ENCODE data around the gene PIK3C2G. TPM values are rescaled to one million over a fixed set of nuclear protein-coding genes. Genes with fewer than 3 reads are reported as not detected.

The PIK3C2G gene
- total RNA-seq, 1 experiment from 2014 or later: not detected

DNA sequence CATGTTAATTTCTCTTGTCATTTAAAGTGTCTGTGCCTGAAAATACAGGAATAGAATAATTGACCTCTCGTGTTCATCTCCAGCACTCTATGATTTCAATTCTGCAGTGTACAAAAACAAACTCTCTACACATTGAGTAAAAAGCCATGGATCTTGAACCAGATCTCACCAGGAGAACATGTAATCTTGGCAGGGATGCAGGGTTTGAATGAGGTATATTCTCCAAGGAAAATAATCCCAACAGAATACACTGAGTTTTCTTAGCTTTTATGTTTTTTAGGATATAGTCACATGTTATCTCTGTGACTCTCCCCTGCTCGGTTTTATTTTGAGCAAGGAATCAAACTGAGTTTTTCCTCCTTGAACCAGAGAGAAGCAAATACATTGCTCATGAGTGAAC, 224.7 kb downstream of the PIK3C2G start (continued):
- TF ChIP-seq, protein P1, sequence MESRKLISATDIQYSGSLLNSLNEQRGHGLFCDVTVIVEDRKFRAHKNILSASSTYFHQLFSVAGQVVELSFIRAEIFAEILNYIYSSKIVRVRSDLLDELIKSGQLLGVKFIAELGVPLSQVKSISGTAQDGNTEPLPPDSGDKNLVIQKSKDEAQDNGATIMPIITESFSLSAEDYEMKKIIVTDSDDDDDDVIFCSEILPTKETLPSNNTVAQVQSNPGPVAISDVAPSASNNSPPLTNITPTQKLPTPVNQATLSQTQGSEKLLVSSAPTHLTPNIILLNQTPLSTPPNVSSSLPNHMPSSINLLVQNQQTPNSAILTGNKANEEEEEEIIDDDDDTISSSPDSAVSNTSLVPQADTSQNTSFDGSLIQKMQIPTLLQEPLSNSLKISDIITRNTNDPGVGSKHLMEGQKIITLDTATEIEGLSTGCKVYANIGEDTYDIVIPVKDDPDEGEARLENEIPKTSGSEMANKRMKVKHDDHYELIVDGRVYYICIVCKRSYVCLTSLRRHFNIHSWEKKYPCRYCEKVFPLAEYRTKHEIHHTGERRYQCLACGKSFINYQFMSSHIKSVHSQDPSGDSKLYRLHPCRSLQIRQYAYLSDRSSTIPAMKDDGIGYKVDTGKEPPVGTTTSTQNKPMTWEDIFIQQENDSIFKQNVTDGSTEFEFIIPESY (IDR thresholded peaks at IDR 0.05; ENCODE audit: extremely low read depth, insufficient replicate concordance, low read length): no peak
- TF ChIP-seq JUND (IDR thresholded peaks at IDR 0.05) (no peak), ELF1 (IDR thresholded peaks at IDR 0.05; ENCODE audit: borderline replicate concordance, low read depth) (no peak), POLR2AphosphoS5 (IDR thresholded peaks at IDR 0.05; ENCODE audit: low read depth, low read length) (no peak), YY1 (IDR thresholded peaks at IDR 0.05; ENCODE audit: extremely low read depth, insufficient replicate concordance, low read depth, low read length) (no peak), CEBPB (IDR thresholded peaks at IDR 0.05; ENCODE audit: low read depth) (no peak), SP1 (IDR thresholded peaks at IDR 0.05; ENCODE audit: low read depth) (no peak), CBX3 (IDR thresholded peaks at IDR 0.05; ENCODE audit: low read depth) (no peak), ZFX (IDR thresholded peaks at IDR 0.05) (no peak), SIN3A (IDR thresholded peaks at IDR 0.05; ENCODE audit: low read depth) (no peak)
- TF ChIP-seq, protein P2, sequence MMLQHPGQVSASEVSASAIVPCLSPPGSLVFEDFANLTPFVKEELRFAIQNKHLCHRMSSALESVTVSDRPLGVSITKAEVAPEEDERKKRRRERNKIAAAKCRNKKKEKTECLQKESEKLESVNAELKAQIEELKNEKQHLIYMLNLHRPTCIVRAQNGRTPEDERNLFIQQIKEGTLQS (IDR thresholded peaks at IDR 0.05): no peak
- TF ChIP-seq, protein P3, sequence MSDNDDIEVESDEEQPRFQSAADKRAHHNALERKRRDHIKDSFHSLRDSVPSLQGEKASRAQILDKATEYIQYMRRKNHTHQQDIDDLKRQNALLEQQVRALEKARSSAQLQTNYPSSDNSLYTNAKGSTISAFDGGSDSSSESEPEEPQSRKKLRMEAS (IDR thresholded peaks at IDR 0.05): no peak

DNA sequence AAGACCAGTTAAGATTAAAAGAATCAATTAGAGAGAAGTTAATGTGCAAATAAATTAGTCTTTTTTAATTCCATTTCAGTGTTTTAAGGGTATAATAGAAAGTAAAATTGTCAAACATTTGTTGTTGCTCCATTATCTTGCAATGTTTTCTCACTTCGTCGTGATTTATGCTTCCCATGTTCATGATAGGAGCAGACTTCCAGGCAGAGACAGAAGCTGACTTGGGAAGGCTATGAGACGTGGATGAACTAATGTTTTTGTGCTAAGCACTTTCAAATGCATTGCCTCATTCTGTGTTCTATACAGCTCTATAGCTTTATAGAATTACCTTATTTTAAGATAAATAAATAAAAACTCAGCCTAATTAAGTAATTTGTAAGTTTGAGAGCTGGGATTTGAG, 226.2 kb downstream of the PIK3C2G start:
- no TSS peak for BruUV-seq (replicated peaks)
- RAD21 ChIA-PET (ENCODE audit: low non-redundant PET in 1 of 2, low total read pairs in 2 of 2, uncharacterized antibody in 2 of 2, unreplicated experiment in 2 of 2): no interaction called here
- Histone ChIP-seq H3K27ac (ENCODE audit: low read depth, low read length) (no peak overlapping the region), H3K27me3 (ENCODE audit: insufficient read depth, low read length) (no peaks in the 10 kb centered on the region), H2AFZ (ENCODE audit: low read depth, low read length, poor library complexity, severe bottlenecking) (no peak overlapping the region), H3K79me2 (ENCODE audit: insufficient read depth, low read length) (no peaks in the 10 kb centered on the region), H3K9me2 (ENCODE audit: insufficient read depth) (no peaks in the 10 kb centered on the region), H3K9ac (ENCODE audit: low read length) (no peak overlapping the region), H3K4me2 (ENCODE audit: low read length) (no peak overlapping the region), H3K36me3 (ENCODE audit: control insufficient read depth in 1 of 2, insufficient read depth in 2 of 2, low read length in 2 of 2) (no peaks in the 10 kb centered on the region), H3K4me1 (ENCODE audit: control insufficient read depth in 1 of 2, insufficient read depth in 2 of 2, low read length in 2 of 2) (no peaks in the 10 kb centered on the region), H3K4me3 (replicated peaks in 1 of 2; ENCODE audit: low read depth in 1 of 2, low read length in 2 of 2) (no peak overlapping the region), H3K9me3 (ENCODE audit: control insufficient read depth in 1 of 2, insufficient read depth in 1 of 2, low read depth in 1 of 2, low read length in 2 of 2) (no peaks in the 10 kb centered on the region), H4K20me1 (ENCODE audit: insufficient read depth) (no peaks in the 10 kb centered on the region)
- POLR2A ChIA-PET: no interaction called here
- CTCF ChIA-PET: no interaction called here
- intact Hi-C loops (cut with micrococcal nuclease): no loop called here
- DNase-seq (ENCODE audit: low read depth, low spot score) (no peak), ATAC-seq (no peak)
- TF ChIP-seq, protein P4, sequence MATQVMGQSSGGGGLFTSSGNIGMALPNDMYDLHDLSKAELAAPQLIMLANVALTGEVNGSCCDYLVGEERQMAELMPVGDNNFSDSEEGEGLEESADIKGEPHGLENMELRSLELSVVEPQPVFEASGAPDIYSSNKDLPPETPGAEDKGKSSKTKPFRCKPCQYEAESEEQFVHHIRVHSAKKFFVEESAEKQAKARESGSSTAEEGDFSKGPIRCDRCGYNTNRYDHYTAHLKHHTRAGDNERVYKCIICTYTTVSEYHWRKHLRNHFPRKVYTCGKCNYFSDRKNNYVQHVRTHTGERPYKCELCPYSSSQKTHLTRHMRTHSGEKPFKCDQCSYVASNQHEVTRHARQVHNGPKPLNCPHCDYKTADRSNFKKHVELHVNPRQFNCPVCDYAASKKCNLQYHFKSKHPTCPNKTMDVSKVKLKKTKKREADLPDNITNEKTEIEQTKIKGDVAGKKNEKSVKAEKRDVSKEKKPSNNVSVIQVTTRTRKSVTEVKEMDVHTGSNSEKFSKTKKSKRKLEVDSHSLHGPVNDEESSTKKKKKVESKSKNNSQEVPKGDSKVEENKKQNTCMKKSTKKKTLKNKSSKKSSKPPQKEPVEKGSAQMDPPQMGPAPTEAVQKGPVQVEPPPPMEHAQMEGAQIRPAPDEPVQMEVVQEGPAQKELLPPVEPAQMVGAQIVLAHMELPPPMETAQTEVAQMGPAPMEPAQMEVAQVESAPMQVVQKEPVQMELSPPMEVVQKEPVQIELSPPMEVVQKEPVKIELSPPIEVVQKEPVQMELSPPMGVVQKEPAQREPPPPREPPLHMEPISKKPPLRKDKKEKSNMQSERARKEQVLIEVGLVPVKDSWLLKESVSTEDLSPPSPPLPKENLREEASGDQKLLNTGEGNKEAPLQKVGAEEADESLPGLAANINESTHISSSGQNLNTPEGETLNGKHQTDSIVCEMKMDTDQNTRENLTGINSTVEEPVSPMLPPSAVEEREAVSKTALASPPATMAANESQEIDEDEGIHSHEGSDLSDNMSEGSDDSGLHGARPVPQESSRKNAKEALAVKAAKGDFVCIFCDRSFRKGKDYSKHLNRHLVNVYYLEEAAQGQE (IDR thresholded peaks at IDR 0.05; ENCODE audit: low read depth): no peak
- TF ChIP-seq CBX3 (IDR thresholded peaks at IDR 0.05; ENCODE audit: low read depth): no peak
- no peak for TF ChIP-seq SP1 (IDR thresholded peaks at IDR 0.05; ENCODE audit: low read depth)
- TF ChIP-seq EZH2phosphoT487 (IDR thresholded peaks at IDR 0.05; ENCODE audit: borderline replicate concordance): no peak
- TF ChIP-seq, protein P1 (IDR thresholded peaks at IDR 0.05; ENCODE audit: extremely low read depth, insufficient replicate concordance, low read length): no peak
- no peak for TF ChIP-seq POLR2A (IDR thresholded peaks at IDR 0.05; ENCODE audit: borderline replicate concordance, extremely low read depth, insufficient read depth, insufficient read length)
- no peak for TF ChIP-seq JUND (IDR thresholded peaks at IDR 0.05)
- TF ChIP-seq, protein P2 (IDR thresholded peaks at IDR 0.05): no peak
- TF ChIP-seq YY1 (IDR thresholded peaks at IDR 0.05; ENCODE audit: extremely low read depth, insufficient replicate concordance, low read depth, low read length): no peak
- TF ChIP-seq SIN3A (IDR thresholded peaks at IDR 0.05; ENCODE audit: low read depth): no peak
- TF ChIP-seq FOSL1 (IDR thresholded peaks at IDR 0.05; ENCODE audit: low read depth): no peak
- no peak for TF ChIP-seq RAD21 (IDR thresholded peaks at IDR 0.05; ENCODE audit: low read depth)
- no peak for TF ChIP-seq CEBPB (IDR thresholded peaks at IDR 0.05; ENCODE audit: low read depth)
- TF ChIP-seq EZH2 (IDR thresholded peaks at IDR 0.05): no peak

Measured in HCT116 (cell line).